SK-N-SH (cell line): Measurements from ENCODE around the gene PFKFB2.

ENCODE experiments used
- EZH2phosphoT487 ChIP-seq: fragments of 200-600 bp; sonication (generic); IDR thresholded peaks from 2 replicates; pipeline ENCODE4 v1.6.1; 2017; ENCODE audit warnings: low read depth, mixed run types, mild to moderate bottlenecking, antibody characterized with exemption, moderate library complexity, borderline replicate concordance
- RAD21 ChIP-seq: IDR thresholded peaks from 2 replicates; pipeline ENCODE4 v1.6.1; 2012; ENCODE audit warnings: mild to moderate bottlenecking, low read length
- RCOR1 ChIP-seq: fragments of 150-350 bp; IDR thresholded peaks from 2 replicates; pipeline ENCODE4 v1.6.1; 2017; ENCODE audit warnings: antibody characterized with exemption, low read length
- SMC3 ChIP-seq: IDR thresholded peaks from 2 replicates; pipeline ENCODE4 v1.6.1; 2012; ENCODE audit warnings: low read depth, low read length, improper control_type of control experiment
- YY1 ChIP-seq: IDR thresholded peaks from 2 replicates; pipeline ENCODE4 v1.4.0; 2012; ENCODE audit warnings: low read depth, mild to moderate bottlenecking
- TF ChIP-seq, protein P1 (sequence below): IDR thresholded peaks from 2 replicates; pipeline ENCODE4 v1.4.0; 2012; ENCODE audit warnings: low read depth
- TF ChIP-seq, protein P2 (sequence below): IDR thresholded peaks from 2 replicates; pipeline ENCODE4 v1.4.0; 2012; ENCODE audit warnings: low read depth, borderline replicate concordance
- TF ChIP-seq, protein P3 (sequence below): fragments of 200-600 bp; sonication (generic); IDR thresholded peaks from 2 replicates; pipeline ENCODE4 v1.6.1; 2017; ENCODE audit warnings: antibody characterized with exemption, mild to moderate bottlenecking, moderate library complexity

DNA sequence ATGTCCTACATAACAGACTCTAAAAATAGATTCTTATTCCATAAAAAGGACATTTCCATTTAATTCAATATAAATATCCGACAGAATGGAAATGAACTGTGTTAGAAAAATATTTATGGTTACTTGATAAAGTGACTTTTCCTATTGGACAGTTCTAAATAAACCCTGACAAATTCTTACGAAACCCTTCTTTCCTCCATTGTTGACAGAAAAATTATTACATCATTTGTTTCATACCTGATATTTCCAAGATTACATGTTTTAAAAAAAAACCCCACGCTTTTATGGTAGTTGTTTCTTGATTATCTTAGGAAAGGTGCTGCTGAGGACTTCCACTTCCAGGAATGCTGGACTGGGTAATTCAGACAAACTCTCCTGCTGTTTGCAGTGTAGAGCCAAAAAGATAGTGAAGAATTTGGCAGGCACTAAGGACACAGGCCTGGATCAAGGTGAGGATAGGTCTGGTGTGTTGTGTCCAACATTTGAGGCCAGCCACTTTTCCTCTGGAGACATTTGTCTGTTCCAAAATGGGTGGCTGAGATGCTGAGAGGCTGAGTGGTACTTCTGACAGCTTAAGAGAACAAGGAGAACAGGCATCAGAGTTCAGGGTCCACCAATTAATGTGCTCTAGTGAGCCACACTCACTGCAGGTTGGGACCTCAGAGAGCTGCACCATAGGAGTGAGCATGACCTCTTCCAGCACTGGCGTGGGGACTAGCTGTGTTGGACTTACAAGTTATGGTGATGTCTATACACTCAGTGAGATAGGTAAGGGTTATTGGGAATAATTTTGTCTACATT lies 13.5 kb upstream of the PFKFB2 start:
- TF ChIP-seq, protein P1, sequence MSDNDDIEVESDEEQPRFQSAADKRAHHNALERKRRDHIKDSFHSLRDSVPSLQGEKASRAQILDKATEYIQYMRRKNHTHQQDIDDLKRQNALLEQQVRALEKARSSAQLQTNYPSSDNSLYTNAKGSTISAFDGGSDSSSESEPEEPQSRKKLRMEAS = no peak
- TF ChIP-seq, protein P2, sequence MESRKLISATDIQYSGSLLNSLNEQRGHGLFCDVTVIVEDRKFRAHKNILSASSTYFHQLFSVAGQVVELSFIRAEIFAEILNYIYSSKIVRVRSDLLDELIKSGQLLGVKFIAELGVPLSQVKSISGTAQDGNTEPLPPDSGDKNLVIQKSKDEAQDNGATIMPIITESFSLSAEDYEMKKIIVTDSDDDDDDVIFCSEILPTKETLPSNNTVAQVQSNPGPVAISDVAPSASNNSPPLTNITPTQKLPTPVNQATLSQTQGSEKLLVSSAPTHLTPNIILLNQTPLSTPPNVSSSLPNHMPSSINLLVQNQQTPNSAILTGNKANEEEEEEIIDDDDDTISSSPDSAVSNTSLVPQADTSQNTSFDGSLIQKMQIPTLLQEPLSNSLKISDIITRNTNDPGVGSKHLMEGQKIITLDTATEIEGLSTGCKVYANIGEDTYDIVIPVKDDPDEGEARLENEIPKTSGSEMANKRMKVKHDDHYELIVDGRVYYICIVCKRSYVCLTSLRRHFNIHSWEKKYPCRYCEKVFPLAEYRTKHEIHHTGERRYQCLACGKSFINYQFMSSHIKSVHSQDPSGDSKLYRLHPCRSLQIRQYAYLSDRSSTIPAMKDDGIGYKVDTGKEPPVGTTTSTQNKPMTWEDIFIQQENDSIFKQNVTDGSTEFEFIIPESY = no peak
- TF ChIP-seq RCOR1 = no peak
- TF ChIP-seq EZH2phosphoT487 = no peak
- no peak for TF ChIP-seq YY1
- TF ChIP-seq, protein P3, sequence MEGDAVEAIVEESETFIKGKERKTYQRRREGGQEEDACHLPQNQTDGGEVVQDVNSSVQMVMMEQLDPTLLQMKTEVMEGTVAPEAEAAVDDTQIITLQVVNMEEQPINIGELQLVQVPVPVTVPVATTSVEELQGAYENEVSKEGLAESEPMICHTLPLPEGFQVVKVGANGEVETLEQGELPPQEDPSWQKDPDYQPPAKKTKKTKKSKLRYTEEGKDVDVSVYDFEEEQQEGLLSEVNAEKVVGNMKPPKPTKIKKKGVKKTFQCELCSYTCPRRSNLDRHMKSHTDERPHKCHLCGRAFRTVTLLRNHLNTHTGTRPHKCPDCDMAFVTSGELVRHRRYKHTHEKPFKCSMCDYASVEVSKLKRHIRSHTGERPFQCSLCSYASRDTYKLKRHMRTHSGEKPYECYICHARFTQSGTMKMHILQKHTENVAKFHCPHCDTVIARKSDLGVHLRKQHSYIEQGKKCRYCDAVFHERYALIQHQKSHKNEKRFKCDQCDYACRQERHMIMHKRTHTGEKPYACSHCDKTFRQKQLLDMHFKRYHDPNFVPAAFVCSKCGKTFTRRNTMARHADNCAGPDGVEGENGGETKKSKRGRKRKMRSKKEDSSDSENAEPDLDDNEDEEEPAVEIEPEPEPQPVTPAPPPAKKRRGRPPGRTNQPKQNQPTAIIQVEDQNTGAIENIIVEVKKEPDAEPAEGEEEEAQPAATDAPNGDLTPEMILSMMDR = no peak
- no peak for TF ChIP-seq SMC3
- TF ChIP-seq RAD21 = no peak
